ENCODE results near the gene PTPN18. TPM values are rescaled to one million over a fixed set of nuclear protein-coding genes. Genes with fewer than 3 reads are reported as not detected.

PTPN18 gene
- total RNA-seq, 1 experiment from 2014 or later = 16.3 TPM

- Histone ChIP-seq H2BK12ac (ENCODE audit: insufficient read length, low read depth, low read length) (no peak overlapping the region), H3K79me1 (ENCODE audit: insufficient read depth, low read depth, low read length, poor library complexity, severe bottlenecking) (no peaks in the 10 kb centered on the region)
- peaks cover 19% of the 10 kb centered on the region in 2 experiments for H3K4me1 Mint-ChIP-seq
Observed at GRCh38 chr2:130387071-130387400, 31.2 kb downstream of the PTPN18 start.

More at GRCh38 chr2:130387071-130387400, 31.2 kb downstream of the PTPN18 start:
- Histone ChIP-seq H4K91ac (ENCODE audit: insufficient read length, low read depth, low read length) (no peak overlapping the region), H3K27me3 (ENCODE audit: insufficient read depth, low read length) (peaks cover under 1% of the 10 kb centered on the region; the same call in 1 of the 2 replicates), H3K4ac (ENCODE audit: low read depth, low read length) (no peak overlapping the region), H3K27ac (ENCODE audit: insufficient read length, low read depth, low read length) (no peak overlapping the region), H3T11ph (ENCODE audit: low read length) (no peak overlapping the region), H2BK5ac (ENCODE audit: insufficient read length, low read length) (no peak overlapping the region), H2AFZ (ENCODE audit: low read length) (no peak overlapping the region), H3K23me2 (ENCODE audit: insufficient read length, low read depth, low read length, poor library complexity, severe bottlenecking) (no peaks in the 10 kb centered on the region), H3K14ac (ENCODE audit: insufficient read depth, low read length) (no peak overlapping the region), H4K5ac (ENCODE audit: insufficient read length, low read depth, low read length) (no peak overlapping the region), H3K18ac (ENCODE audit: insufficient read length, low read depth, low read length) (no peak overlapping the region), H3K9me3 (ENCODE audit: control insufficient read depth, low read depth, low read length) (no peaks in the 10 kb centered on the region), H3K4me2 (ENCODE audit: insufficient read depth, insufficient read length, low read length) (no peak overlapping the region), H3K9ac (ENCODE audit: extremely low read depth, insufficient read length, low read length) (no peak overlapping the region), H3K56ac (ENCODE audit: insufficient read length, low read depth, low read length) (no peak overlapping the region), H4K20me1 (ENCODE audit: control insufficient read depth, insufficient read depth, insufficient read length) (no peaks in the 10 kb centered on the region), H2BK120ac (ENCODE audit: low read depth, low read length, poor library complexity, severe bottlenecking) (no peak overlapping the region), H3K4me1 (ENCODE audit: insufficient read depth, low read length) (no peaks in the 10 kb centered on the region; the same call in 1 of the 2 replicates), H2AK5ac (ENCODE audit: insufficient read length, low read length) (no peak overlapping the region), H2BK15ac (ENCODE audit: low read depth, low read length) (no peak overlapping the region), H2BK20ac (ENCODE audit: low read depth, low read length, poor library complexity, severe bottlenecking) (no peak overlapping the region), H3K23ac (ENCODE audit: insufficient read length, low read depth, low read length) (no peak overlapping the region), H3K79me2 (ENCODE audit: insufficient read depth, low read length) (no peaks in the 10 kb centered on the region), H4K8ac (replicated peaks; ENCODE audit: insufficient read length, low read depth, low read length) (no peak overlapping the region)
- no peak for DNase-seq
- Mint-ChIP-seq H3K4me3 (no peak overlapping the region; a peak in 2 of 5 replicates), H3K27ac (no peak overlapping the region), H3K9me3 (no peaks in the 10 kb centered on the region), H3K36me3 (ENCODE audit: insufficient read depth in 1 of 3, low read depth in 3 of 3) (no peaks in the 10 kb centered on the region; a peak in 2 of 7 replicates), H3K27me3 (ENCODE audit: low read depth) (peaks cover 5% of the 10 kb centered on the region)
- TF ChIP-seq CTCF (conservative IDR thresholded peaks at IDR 0.05) = no peak
- no CpG with 5 or more reads among the region's 4 CpGs for WGBS (ENCODE audit: extremely low coverage, insufficient read length, low lambda C conversion rate)
